Measurements from ENCODE around the gene UBE2E3.

Gene UBE2E3

GRCh38 chr2:180999274-180999964 lies 19.0 kb downstream of the UBE2E3 start:
- no peak for ATAC-seq (ENCODE audit: insufficient read depth, low read depth)
- no peaks in the 10 kb centered on the region for H3K27me3 ChIP-seq (ENCODE audit: insufficient read depth, low read length, poor library complexity)
- no peak overlapping the region for H3K27ac ChIP-seq (ENCODE audit: low read length)
- no peak overlapping the region for H3K9ac ChIP-seq (ENCODE audit: low read depth, low read length)
- DNase-seq: no peak
- H3K9me3 ChIP-seq (ENCODE audit: insufficient read depth, low read length, severe bottlenecking): no peaks in the 10 kb centered on the region
- H3K4me2 ChIP-seq (ENCODE audit: insufficient read depth, low read length): no peak overlapping the region
- peaks cover 3% of the 10 kb centered on the region; the same call in 1 of the 2 replicates for H4K20me1 ChIP-seq (ENCODE audit: insufficient read depth, low read length)
- TF ChIP-seq EZH2 (IDR thresholded peaks at IDR 0.05; ENCODE audit: borderline replicate concordance, low read depth, low read length, severe bottlenecking) (no peak), CTCF (IDR thresholded peaks at IDR 0.05; ENCODE audit: borderline replicate concordance, extremely low read depth, low read length, poor library complexity, severe bottlenecking) (no peak)
- no peak overlapping the region for H2AFZ ChIP-seq (ENCODE audit: low read depth, low read length)
- no peaks in the 10 kb centered on the region for H3K36me3 ChIP-seq (ENCODE audit: insufficient read depth, low read length)
- no peaks in the 10 kb centered on the region for H3K4me1 ChIP-seq (ENCODE audit: insufficient read depth, low read length)
- H3K79me2 ChIP-seq (ENCODE audit: insufficient read depth, low read length): peaks cover 40% of the 10 kb centered on the region
- H3K4me3 ChIP-seq (ENCODE audit: low read depth in 1 of 2, low read length in 2 of 2): no peak overlapping the region

DNA sequence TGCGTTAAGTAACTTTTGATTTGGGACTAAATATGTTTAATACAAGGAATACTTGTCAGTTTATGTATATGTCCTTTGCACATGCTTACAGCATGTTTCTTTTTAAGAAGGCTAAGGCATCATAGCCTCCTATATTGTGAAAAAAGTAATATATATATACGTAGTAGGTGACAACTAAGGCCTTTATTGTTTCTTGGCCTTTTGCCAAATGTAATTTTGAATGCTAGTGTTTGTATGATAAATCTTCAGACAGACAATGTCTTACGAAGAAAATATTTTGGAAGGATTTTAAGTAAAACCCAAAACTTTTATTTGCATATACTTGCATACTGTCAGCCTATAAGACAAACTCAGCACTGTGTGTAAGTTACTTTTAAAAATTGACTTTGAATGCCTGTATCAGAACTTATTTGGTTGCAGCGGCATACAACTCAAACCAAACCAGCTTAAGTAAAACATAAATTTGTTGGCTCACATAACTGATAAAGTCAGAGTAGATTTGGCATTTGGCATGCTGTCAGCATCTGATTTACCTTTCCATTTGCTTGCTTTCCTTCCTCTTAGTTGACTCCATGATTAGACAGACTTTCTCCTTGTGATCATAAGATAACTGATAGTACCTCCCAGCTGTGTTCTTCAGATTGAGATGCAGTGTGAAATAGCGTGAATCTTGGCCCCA lies 24.4 kb downstream of the UBE2E3 start:
- H3K4me2 ChIP-seq (ENCODE audit: insufficient read depth, low read length): no peak overlapping the region
- DNase-seq (no peak), ATAC-seq (ENCODE audit: insufficient read depth, low read depth) (no peak)
- H3K79me2 ChIP-seq (ENCODE audit: insufficient read depth, low read length): peaks cover 47% of the 10 kb centered on the region
- no peak overlapping the region for H2AFZ ChIP-seq (ENCODE audit: low read depth, low read length)
- no peak overlapping the region for H3K4me3 ChIP-seq (ENCODE audit: low read depth in 1 of 2, low read length in 2 of 2)
- H3K4me1 ChIP-seq (ENCODE audit: insufficient read depth, low read length): no peaks in the 10 kb centered on the region
- H3K27me3 ChIP-seq (ENCODE audit: insufficient read depth, low read length, poor library complexity): no peaks in the 10 kb centered on the region
- H3K9ac ChIP-seq (ENCODE audit: low read depth, low read length): no peak overlapping the region
- peaks cover 17% of the 10 kb centered on the region; the same call in 1 of the 2 replicates for H4K20me1 ChIP-seq (ENCODE audit: insufficient read depth, low read length)
- no peak overlapping the region for H3K27ac ChIP-seq (ENCODE audit: low read length)
- no peaks in the 10 kb centered on the region for H3K9me3 ChIP-seq (ENCODE audit: insufficient read depth, low read length, severe bottlenecking)
- no peaks in the 10 kb centered on the region for H3K36me3 ChIP-seq (ENCODE audit: insufficient read depth, low read length)
- TF ChIP-seq EZH2 (IDR thresholded peaks at IDR 0.05; ENCODE audit: borderline replicate concordance, low read depth, low read length, severe bottlenecking): no peak
- TF ChIP-seq CTCF (IDR thresholded peaks at IDR 0.05; ENCODE audit: borderline replicate concordance, extremely low read depth, low read length, poor library complexity, severe bottlenecking): no peak

GRCh38 chr2:181005326-181005655 lies 24.9 kb downstream of the UBE2E3 start:
- Histone ChIP-seq H3K9ac (ENCODE audit: low read depth, low read length) (no peak overlapping the region), H3K27me3 (ENCODE audit: insufficient read depth, low read length, poor library complexity) (no peaks in the 10 kb centered on the region), H3K79me2 (ENCODE audit: insufficient read depth, low read length) (peaks cover 51% of the 10 kb centered on the region), H3K27ac (ENCODE audit: low read length) (no peak overlapping the region), H3K36me3 (ENCODE audit: insufficient read depth, low read length) (no peaks in the 10 kb centered on the region), H4K20me1 (ENCODE audit: insufficient read depth, low read length) (peaks cover 17% of the 10 kb centered on the region; the same call in 1 of the 2 replicates), H3K9me3 (ENCODE audit: insufficient read depth, low read length, severe bottlenecking) (no peaks in the 10 kb centered on the region), H2AFZ (ENCODE audit: low read depth, low read length) (no peak overlapping the region), H3K4me1 (ENCODE audit: insufficient read depth, low read length) (no peaks in the 10 kb centered on the region), H3K4me2 (ENCODE audit: insufficient read depth, low read length) (no peak overlapping the region), H3K4me3 (ENCODE audit: low read depth in 1 of 2, low read length in 2 of 2) (no peak overlapping the region)
- ATAC-seq (ENCODE audit: insufficient read depth, low read depth) (no peak), DNase-seq (no peak)
- TF ChIP-seq CTCF (IDR thresholded peaks at IDR 0.05; ENCODE audit: borderline replicate concordance, extremely low read depth, low read length, poor library complexity, severe bottlenecking) (no peak), EZH2 (IDR thresholded peaks at IDR 0.05; ENCODE audit: borderline replicate concordance, low read depth, low read length, severe bottlenecking) (no peak)
